Measurements from ENCODE around the gene IFTAP.

The IFTAP gene

GRCh38 chr11:36581536-36581935 is 12.8 kb upstream of the IFTAP start:
- H3K4me1 Mint-ChIP-seq = no peaks in the 10 kb centered on the region
- no peak for ATAC-seq
- no peak overlapping the region for H3K4me3 Mint-ChIP-seq
- no peak for DNase-seq
- H3K27ac Mint-ChIP-seq = no peak overlapping the region
- H3K27me3 Mint-ChIP-seq = peaks cover 10% of the 10 kb centered on the region
- H3K9me3 Mint-ChIP-seq = peaks cover 9 to 10% of the 10 kb centered on the region in 2 donors

- Mint-ChIP-seq H3K27ac (no peak overlapping the region), H3K9me3 (peaks cover 9 to 10% of the 10 kb centered on the region in 2 donors), H3K4me1 (no peaks in the 10 kb centered on the region), H3K4me3 (no peak overlapping the region), H3K27me3 (peaks cover 15% of the 10 kb centered on the region)
- ATAC-seq (no peak), DNase-seq (no peak)
Observed at GRCh38 chr11:36583667-36584066, 10.6 kb upstream of the IFTAP start.

- DNase-seq (no peak), ATAC-seq (no peak)
- Mint-ChIP-seq H3K9me3 (peaks cover 9 to 10% of the 10 kb centered on the region in 2 donors), H3K4me1 (no peaks in the 10 kb centered on the region), H3K27ac (no peak overlapping the region), H3K4me3 (no peak overlapping the region), H3K27me3 (peaks cover 19% of the 10 kb centered on the region)
Observed at GRCh38 chr11:36586543-36586942, 7.8 kb upstream of the IFTAP start.

GRCh38 chr11:36588099-36588498 is 6.2 kb upstream of the IFTAP start:
- Mint-ChIP-seq H3K4me1 (no peaks in the 10 kb centered on the region), H3K4me3 (no peak overlapping the region), H3K9me3 (no peaks in the 10 kb centered on the region), H3K27ac (no peak overlapping the region), H3K27me3 (peaks cover 30% of the 10 kb centered on the region)
- ATAC-seq = no peak
- no peak for DNase-seq

GRCh38 chr11:36590513-36590912 is 3.8 kb upstream of the IFTAP start:
- H3K4me3 Mint-ChIP-seq = no peak overlapping the region

GRCh38 chr11:36591433-36591832 is 2.9 kb upstream of the IFTAP start:
- no peak for DNase-seq
- H3K27ac Mint-ChIP-seq = peak overlapping the region in 1 of 2 donors; percentile 41
- H3K27me3 Mint-ChIP-seq = peaks cover 61% of the 10 kb centered on the region
- H3K9me3 Mint-ChIP-seq = no peaks in the 10 kb centered on the region
- H3K4me3 Mint-ChIP-seq = no peak overlapping the region
- ATAC-seq = no peak
- H3K4me1 Mint-ChIP-seq = peaks cover 9% of the 10 kb centered on the region

More at GRCh38 chr11:36590513-36590912, 3.8 kb upstream of the IFTAP start:
- Mint-ChIP-seq H3K27me3 (peaks cover 53% of the 10 kb centered on the region), H3K27ac (peak overlapping the region in 1 of 2 donors; percentile 53), H3K9me3 (no peaks in the 10 kb centered on the region), H3K4me1 (peaks cover 9% of the 10 kb centered on the region)
- DNase-seq = no peak
- ATAC-seq = no peak

- Mint-ChIP-seq H3K9me3 (no peaks in the 10 kb centered on the region), H3K4me1 (peaks cover 9% of the 10 kb centered on the region), H3K27me3 (peaks cover 39% of the 10 kb centered on the region), H3K27ac (no peak overlapping the region), H3K4me3 (no peak overlapping the region)
- no peak for DNase-seq
- no peak for ATAC-seq
Observed at GRCh38 chr11:36596880-36597279, 2.6 kb downstream of the IFTAP start.

- Mint-ChIP-seq H3K4me3 (no peak within 1 kb of the TSS), H3K9me3 (no peaks in the 10 kb centered on the region), H3K27ac (no peak within 1 kb of the TSS), H3K4me1 (peaks cover 9% of the 10 kb centered on the region), H3K27me3 (peaks cover 41% of the 10 kb centered on the region)
- ATAC-seq = no peak
- DNase-seq = no peak
Observed at GRCh38 chr11:36598051-36598450, 3.7 kb downstream of the IFTAP start, which contains the start of gene RAG2. TSS of gene RAG2 (minus strand) at chr11:36598236. CDS start at chr11:36594168, 4,068 bp downstream.

- no peak overlapping the region for H3K4me3 Mint-ChIP-seq
- no peak for ATAC-seq
- no peaks in the 10 kb centered on the region for H3K9me3 Mint-ChIP-seq
- no peak overlapping the region for H3K27ac Mint-ChIP-seq
- H3K4me1 Mint-ChIP-seq = no peaks in the 10 kb centered on the region
- peaks cover 21% of the 10 kb centered on the region for H3K27me3 Mint-ChIP-seq
- DNase-seq = no peak
Observed at GRCh38 chr11:36600180-36600579, 5.9 kb downstream of the IFTAP start.

GRCh38 chr11:36601155-36601554 is 6.9 kb downstream of the IFTAP start:
- H3K27me3 Mint-ChIP-seq = peaks cover 11% of the 10 kb centered on the region
- no peak overlapping the region for H3K4me3 Mint-ChIP-seq
- ATAC-seq (no peak), DNase-seq (no peak)
- no peaks in the 10 kb centered on the region for H3K4me1 Mint-ChIP-seq
- no peaks in the 10 kb centered on the region for H3K9me3 Mint-ChIP-seq
- H3K27ac Mint-ChIP-seq = no peak overlapping the region

GRCh38 chr11:36602135-36602534 is 7.8 kb downstream of the IFTAP start:
- Mint-ChIP-seq H3K9me3 (no peaks in the 10 kb centered on the region), H3K4me3 (no peak overlapping the region), H3K27me3 (peaks cover 10% of the 10 kb centered on the region), H3K4me1 (no peaks in the 10 kb centered on the region), H3K27ac (no peak overlapping the region)
- no peak for DNase-seq
- no peak for ATAC-seq

GRCh38 chr11:36605221-36606216 is 11.2 kb downstream of the IFTAP start:
- Mint-ChIP-seq H3K27ac (no peak overlapping the region), H3K4me3 (no peak overlapping the region), H3K4me1 (no peaks in the 10 kb centered on the region), H3K27me3 (peaks cover 28% of the 10 kb centered on the region), H3K9me3 (no peaks in the 10 kb centered on the region)
- DNase-seq = no peak
- no peak for ATAC-seq

- ATAC-seq (no peak), DNase-seq (no peak)
- H3K27me3 Mint-ChIP-seq = peaks cover 18% of the 10 kb centered on the region
- H3K4me3 Mint-ChIP-seq = no peak overlapping the region
- H3K9me3 Mint-ChIP-seq = no peaks in the 10 kb centered on the region
- no peaks in the 10 kb centered on the region for H3K4me1 Mint-ChIP-seq
- no peak overlapping the region for H3K27ac Mint-ChIP-seq
Observed at GRCh38 chr11:36608491-36609199, 14.3 kb downstream of the IFTAP start.

GRCh38 chr11:36609383-36609782 is 15.1 kb downstream of the IFTAP start:
- H3K9me3 Mint-ChIP-seq = no peaks in the 10 kb centered on the region
- no peak overlapping the region for H3K4me3 Mint-ChIP-seq
- H3K27ac Mint-ChIP-seq = no peak overlapping the region
- H3K4me1 Mint-ChIP-seq = no peaks in the 10 kb centered on the region
- ATAC-seq (no peak), DNase-seq (no peak)
- peaks cover 18% of the 10 kb centered on the region for H3K27me3 Mint-ChIP-seq

GRCh38 chr11:36615826-36616225 is 21.5 kb downstream of the IFTAP start:
- DNase-seq (no peak), ATAC-seq (no peak)
- no peak overlapping the region for H3K4me3 Mint-ChIP-seq
- H3K27ac Mint-ChIP-seq = no peak overlapping the region
- no peaks in the 10 kb centered on the region for H3K9me3 Mint-ChIP-seq
- H3K27me3 Mint-ChIP-seq = peaks cover 13% of the 10 kb centered on the region
- H3K4me1 Mint-ChIP-seq = no peaks in the 10 kb centered on the region

Measured in stimulated activated naive CD8-positive, alpha-beta T cell treated with anti-CD3 and anti-CD28 coated beads, Interleukin-15, amount 100 ng/mL, for 72 hours (primary cell).